Measurements from ENCODE around the gene TMEM145.

DNA sequence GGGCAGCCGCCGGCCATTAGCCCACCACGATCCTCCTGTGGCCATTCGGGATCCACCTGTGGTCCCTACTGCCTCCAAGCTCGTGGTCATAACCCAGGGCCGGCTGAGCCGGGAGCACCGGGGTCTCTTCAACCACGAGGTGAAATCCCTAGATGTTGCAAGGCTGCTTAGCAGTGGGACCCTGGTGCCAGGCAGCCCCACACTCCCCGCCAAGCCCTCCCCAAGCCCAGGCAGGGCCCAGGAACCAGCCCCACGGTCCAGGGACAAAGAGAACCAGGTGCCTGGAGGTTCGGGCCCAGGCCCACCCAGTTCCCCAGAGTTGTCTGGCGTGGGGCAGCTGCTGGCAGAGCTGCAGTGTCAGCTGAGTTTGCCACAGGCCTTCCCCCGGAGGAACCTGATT, 3.4 kb upstream of the TMEM145 start:
- TF ChIP-seq, protein P1, sequence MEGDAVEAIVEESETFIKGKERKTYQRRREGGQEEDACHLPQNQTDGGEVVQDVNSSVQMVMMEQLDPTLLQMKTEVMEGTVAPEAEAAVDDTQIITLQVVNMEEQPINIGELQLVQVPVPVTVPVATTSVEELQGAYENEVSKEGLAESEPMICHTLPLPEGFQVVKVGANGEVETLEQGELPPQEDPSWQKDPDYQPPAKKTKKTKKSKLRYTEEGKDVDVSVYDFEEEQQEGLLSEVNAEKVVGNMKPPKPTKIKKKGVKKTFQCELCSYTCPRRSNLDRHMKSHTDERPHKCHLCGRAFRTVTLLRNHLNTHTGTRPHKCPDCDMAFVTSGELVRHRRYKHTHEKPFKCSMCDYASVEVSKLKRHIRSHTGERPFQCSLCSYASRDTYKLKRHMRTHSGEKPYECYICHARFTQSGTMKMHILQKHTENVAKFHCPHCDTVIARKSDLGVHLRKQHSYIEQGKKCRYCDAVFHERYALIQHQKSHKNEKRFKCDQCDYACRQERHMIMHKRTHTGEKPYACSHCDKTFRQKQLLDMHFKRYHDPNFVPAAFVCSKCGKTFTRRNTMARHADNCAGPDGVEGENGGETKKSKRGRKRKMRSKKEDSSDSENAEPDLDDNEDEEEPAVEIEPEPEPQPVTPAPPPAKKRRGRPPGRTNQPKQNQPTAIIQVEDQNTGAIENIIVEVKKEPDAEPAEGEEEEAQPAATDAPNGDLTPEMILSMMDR (IDR thresholded peaks at IDR 0.05; ENCODE audit: low read length), result no peak
- TF ChIP-seq EZH2 (IDR thresholded peaks at IDR 0.05; ENCODE audit: borderline replicate concordance, low read length), result no peak

Data from OCI-LY1 (cell line).